ENCODE results near the gene FYCO1. TPM values are rescaled to one million over a fixed set of nuclear protein-coding genes. Genes with fewer than 3 reads are reported as not detected.

The FYCO1 gene
- total and polyA plus RNA-seq, 2 of the 13 experiments (the other 11 are each of a cell fraction or from before 2014, with no cell fraction given), result 2.7 to 4.2 TPM

DNA sequence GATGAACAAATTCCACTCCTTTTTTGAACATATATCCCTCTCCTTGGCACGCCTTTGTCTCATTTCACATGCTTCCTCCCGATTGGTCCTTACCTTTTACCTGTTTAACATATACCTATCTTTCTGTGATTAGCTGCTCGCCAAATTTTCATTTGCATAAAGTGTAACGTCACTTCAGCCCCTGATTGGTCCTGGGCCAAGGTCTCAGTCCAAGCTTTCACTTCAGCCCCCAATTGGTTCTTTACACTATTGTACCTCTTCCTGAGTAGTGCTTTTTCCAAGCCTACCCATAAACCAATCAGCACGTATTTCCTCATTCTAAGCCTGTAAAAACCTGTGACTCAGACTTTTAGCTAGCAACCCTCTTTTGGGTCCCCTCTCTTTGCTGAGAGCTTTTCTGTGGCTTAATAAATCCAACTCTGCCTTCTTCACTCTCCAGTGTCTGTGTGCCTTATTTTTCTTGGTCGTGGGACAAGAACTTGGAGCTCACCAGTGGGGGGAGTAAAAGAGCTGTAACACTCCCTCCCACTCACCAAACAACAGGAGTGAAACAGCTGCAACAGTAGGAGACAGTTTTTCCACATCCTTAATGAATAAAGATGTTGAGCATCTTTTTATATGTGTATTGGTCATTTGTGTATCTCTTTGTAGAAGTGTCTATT, 32.2 kb upstream of the FYCO1 start (continued):
- TF ChIP-seq NCOA1 (CRISPR knock-in tag; IDR thresholded peaks at IDR 0.05) (no peak), CAMTA2 (CRISPR knock-in tag; IDR thresholded peaks at IDR 0.05; ENCODE audit: borderline replicate concordance) (no peak), ZNF101 (CRISPR knock-in tag; IDR thresholded peaks at IDR 0.05; ENCODE audit: borderline replicate concordance, low read depth) (no peak), ZSCAN31 (CRISPR knock-in tag; IDR thresholded peaks at IDR 0.05; ENCODE audit: low read depth) (no peak), REL (CRISPR knock-in tag; conservative IDR thresholded peaks at IDR 0.05) (no peak), IKZF4 (CRISPR knock-in tag; IDR thresholded peaks at IDR 0.05; ENCODE audit: borderline replicate concordance, low read depth, not compliant biosample characterization) (no peak)
- TF ChIP-seq, protein P1, sequence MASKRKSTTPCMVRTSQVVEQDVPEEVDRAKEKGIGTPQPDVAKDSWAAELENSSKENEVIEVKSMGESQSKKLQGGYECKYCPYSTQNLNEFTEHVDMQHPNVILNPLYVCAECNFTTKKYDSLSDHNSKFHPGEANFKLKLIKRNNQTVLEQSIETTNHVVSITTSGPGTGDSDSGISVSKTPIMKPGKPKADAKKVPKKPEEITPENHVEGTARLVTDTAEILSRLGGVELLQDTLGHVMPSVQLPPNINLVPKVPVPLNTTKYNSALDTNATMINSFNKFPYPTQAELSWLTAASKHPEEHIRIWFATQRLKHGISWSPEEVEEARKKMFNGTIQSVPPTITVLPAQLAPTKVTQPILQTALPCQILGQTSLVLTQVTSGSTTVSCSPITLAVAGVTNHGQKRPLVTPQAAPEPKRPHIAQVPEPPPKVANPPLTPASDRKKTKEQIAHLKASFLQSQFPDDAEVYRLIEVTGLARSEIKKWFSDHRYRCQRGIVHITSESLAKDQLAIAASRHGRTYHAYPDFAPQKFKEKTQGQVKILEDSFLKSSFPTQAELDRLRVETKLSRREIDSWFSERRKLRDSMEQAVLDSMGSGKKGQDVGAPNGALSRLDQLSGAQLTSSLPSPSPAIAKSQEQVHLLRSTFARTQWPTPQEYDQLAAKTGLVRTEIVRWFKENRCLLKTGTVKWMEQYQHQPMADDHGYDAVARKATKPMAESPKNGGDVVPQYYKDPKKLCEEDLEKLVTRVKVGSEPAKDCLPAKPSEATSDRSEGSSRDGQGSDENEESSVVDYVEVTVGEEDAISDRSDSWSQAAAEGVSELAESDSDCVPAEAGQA (IDR thresholded peaks at IDR 0.05; ENCODE audit: low read depth), result no peak
- TF ChIP-seq, protein P1 (CRISPR knock-in tag; IDR thresholded peaks at IDR 0.05; ENCODE audit: borderline replicate concordance), result no peak
- TF ChIP-seq, protein P2, sequence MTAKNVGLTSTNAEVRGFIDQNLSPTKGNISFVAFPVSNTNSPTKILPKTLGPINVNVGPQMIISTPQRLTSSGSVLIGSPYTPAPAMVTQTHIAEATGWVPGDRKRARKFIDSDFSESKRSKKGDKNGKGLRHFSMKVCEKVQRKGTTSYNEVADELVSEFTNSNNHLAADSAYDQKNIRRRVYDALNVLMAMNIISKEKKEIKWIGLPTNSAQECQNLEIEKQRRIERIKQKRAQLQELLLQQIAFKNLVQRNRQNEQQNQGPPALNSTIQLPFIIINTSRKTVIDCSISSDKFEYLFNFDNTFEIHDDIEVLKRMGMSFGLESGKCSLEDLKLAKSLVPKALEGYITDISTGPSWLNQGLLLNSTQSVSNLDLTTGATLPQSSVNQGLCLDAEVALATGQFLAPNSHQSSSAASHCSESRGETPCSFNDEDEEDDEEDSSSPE (CRISPR knock-in tag; IDR thresholded peaks at IDR 0.05), result no peak
- TF ChIP-seq, protein P3, sequence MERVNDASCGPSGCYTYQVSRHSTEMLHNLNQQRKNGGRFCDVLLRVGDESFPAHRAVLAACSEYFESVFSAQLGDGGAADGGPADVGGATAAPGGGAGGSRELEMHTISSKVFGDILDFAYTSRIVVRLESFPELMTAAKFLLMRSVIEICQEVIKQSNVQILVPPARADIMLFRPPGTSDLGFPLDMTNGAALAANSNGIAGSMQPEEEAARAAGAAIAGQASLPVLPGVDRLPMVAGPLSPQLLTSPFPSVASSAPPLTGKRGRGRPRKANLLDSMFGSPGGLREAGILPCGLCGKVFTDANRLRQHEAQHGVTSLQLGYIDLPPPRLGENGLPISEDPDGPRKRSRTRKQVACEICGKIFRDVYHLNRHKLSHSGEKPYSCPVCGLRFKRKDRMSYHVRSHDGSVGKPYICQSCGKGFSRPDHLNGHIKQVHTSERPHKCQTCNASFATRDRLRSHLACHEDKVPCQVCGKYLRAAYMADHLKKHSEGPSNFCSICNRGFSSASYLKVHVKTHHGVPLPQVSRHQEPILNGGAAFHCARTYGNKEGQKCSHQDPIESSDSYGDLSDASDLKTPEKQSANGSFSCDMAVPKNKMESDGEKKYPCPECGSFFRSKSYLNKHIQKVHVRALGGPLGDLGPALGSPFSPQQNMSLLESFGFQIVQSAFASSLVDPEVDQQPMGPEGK (CRISPR knock-in tag; IDR thresholded peaks at IDR 0.05), result no peak
- TF ChIP-seq, protein P4, sequence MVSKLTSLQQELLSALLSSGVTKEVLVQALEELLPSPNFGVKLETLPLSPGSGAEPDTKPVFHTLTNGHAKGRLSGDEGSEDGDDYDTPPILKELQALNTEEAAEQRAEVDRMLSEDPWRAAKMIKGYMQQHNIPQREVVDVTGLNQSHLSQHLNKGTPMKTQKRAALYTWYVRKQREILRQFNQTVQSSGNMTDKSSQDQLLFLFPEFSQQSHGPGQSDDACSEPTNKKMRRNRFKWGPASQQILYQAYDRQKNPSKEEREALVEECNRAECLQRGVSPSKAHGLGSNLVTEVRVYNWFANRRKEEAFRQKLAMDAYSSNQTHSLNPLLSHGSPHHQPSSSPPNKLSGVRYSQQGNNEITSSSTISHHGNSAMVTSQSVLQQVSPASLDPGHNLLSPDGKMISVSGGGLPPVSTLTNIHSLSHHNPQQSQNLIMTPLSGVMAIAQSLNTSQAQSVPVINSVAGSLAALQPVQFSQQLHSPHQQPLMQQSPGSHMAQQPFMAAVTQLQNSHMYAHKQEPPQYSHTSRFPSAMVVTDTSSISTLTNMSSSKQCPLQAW (CRISPR knock-in tag; IDR thresholded peaks at IDR 0.05), result no peak

All from HepG2 (cell line).